GM19193 (cell line): Measurements from ENCODE around the gene AAK1.

Source experiments
- POLR2A ChIP-seq: IDR thresholded peaks from 4 replicates; pipeline ENCODE4 v1.6.1; 2011; ENCODE audit not compliant: insufficient read depth, insufficient read length; ENCODE audit errors: extremely low read depth

AAK1 gene

GRCh38 chr2:69510204-69510603, 133.3 kb downstream of the AAK1 start:
- TF ChIP-seq POLR2A: no peak

DNA sequence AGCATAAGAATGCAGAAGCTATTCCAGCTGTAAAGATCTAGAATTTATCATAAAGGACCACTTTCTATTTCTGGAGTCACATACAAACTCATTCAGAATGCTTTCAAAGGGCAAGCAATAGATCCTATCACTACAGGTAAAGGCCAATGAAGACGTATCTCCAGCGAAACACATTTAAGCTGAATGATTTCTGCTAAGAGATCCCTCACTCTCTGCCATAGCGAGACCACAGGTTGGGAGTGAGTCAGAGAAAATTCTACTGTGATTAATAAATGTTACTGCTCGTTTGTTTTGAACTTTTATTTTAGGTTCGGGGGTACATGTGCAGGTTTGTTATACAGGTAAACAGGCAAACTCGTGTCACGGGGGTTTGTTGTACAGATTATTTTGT, 133.8 kb downstream of the AAK1 start:
- no peak for TF ChIP-seq POLR2A

DNA sequence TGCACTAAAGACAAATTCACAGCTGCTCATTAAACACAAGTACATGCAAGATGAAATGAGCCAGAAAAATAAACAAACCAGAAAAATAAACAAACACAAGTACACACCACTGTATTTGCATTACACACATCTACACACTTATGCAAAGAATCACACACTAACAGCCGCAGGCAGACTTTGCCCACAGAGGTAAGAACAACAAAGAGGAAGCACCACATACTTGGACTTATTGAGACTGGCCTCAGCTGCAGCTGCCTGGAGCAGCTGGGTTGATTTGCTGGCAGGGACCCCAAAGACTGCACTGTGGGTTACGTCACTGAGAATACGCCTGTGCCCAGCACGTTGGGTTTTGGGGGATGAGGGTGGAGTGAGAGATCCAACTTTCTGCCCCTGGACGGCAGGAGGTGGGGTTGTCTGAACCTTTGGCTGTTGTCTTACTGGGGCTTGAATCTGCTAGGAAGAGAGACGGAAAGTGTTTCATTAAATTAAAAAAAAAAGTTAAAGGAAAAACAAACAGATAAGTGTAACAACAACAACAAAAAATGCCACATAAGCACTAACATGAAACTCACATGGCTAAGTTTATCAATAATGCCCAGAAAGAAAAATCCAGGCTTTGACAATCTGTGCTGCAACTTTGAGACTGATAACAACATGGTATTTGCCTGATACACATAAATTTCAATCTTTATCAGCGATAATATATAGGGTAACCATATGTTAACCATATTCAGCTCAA, 134.4 kb downstream of the AAK1 start:
- TF ChIP-seq POLR2A: no peak

DNA sequence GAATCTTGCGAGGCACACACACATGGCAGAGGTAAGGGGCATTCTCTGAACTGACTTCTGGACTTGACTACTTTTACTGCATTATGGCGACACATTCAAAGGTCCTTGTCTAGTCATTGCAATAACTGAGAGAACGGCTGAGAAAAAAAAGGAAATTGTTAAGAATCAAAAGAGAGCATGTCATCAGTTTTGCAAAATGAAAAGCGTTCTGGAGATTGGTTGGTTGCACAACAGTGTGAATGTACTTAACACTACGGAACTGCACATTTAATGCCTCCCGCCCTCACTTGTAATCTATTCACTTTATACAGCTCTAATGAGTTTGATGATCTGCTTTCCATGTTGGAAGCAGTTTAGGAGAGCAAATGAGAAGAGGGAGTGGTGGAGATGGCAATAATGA, 137.8 kb downstream of the AAK1 start:
- TF ChIP-seq POLR2A: no peak

GRCh38 chr2:69501301-69501700, 142.2 kb downstream of the AAK1 start:
- TF ChIP-seq POLR2A: no peak

DNA sequence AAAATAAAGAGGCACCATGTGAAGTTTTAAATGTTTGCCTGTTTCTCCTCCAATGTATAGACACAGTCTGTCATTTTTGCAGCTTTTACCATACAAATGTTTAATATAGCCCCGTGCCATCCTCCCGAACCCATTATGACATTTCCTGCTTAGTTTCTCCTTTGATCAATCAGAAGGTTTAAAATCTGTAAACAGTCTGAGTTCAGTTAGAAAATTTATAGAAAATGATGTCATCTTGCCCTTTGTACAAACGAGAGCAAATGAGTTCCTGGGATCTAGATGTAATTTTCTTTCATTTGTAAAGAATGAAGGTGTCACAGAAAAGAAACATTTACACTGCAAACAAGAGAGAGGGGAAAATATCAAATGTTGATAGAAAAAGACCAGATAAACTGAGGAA, 143.6 kb downstream of the AAK1 start:
- no peak for TF ChIP-seq POLR2A

GRCh38 chr2:69499242-69499641, 144.3 kb downstream of the AAK1 start:
- no peak for TF ChIP-seq POLR2A

DNA sequence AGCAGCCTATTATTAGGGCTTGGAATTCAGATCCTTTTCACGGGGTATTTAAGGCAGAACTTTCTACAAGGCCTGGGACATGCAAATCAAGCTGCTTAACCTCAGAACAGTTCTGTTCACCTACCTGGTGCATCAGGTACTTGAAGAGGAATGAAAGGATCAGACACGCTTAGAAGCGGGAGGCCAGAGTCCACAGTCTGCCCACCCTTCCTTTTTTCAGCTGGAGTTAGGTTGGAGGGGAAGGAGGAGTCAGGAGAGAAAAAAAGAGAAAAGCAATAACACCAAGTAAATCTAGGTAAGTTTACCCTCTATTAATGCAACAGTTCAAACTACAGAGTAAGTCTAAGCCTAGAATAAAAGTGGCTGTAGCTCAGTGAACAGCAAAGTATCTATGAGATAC, 147.7 kb downstream of the AAK1 start:
- no peak for TF ChIP-seq POLR2A

DNA sequence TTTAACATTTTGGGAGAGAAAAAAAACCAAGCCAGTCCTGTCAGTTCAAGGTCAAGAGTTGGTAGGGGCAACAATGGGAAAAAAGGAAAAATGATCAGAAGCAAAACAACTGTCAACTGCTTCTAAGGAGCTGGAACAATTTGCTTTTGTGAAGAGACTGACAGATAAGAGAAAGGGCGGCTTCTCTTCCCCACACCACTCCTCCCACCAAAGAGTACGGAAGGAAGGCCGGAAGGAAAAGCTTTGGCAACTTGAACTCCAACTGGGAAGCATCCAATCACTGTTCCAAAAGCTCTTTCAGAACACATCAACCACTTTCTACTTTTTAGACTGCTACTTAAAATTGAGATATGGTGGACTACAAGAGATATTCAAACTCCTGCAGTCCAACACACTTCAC, 148.5 kb downstream of the AAK1 start:
- no peak for TF ChIP-seq POLR2A

GRCh38 chr2:69494126-69494525, 149.4 kb downstream of the AAK1 start:
- TF ChIP-seq POLR2A: no peak

GRCh38 chr2:69493268-69493667, 150.3 kb downstream of the AAK1 start:
- no peak for TF ChIP-seq POLR2A

DNA sequence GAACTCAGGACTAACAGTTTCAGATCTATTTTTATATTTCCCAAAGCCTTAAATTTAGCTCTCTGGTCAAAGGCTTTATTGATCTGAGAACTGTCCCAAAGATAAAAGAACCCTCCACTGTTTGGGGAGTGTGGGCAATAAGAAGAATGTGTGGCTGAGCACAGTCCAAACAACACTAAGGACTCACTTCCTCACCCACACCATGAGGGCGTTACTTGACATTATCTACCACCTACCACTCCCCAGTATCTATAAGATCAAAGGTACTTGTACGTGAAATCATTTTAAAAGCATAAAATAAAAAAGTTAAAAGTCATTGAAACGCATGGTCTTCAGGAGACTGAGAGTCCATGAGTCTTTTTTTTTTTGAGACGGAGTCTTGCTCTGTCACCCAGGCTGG, 151.7 kb downstream of the AAK1 start:
- no peak for TF ChIP-seq POLR2A

DNA sequence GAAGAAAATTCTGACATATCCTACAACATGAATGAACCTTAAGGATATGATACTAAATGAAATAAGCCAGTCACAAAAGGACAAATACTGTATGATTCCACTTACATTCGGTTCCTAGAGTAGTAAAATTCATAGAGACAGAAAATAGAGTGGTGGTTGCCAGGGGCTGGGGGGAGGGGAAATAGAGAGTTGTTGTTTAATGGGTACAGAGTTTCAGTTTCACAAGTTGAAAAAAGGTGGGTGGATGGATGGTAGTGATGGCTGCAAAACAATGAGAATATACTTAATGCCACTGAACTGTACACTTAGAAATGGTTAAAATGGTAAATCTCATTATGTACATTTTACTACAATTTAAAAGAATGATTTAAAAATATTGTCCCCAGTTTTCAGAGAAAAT, 153.1 kb downstream of the AAK1 start:
- TF ChIP-seq POLR2A: no peak

GRCh38 chr2:69489793-69490192, 153.7 kb downstream of the AAK1 start:
- TF ChIP-seq POLR2A: no peak

DNA sequence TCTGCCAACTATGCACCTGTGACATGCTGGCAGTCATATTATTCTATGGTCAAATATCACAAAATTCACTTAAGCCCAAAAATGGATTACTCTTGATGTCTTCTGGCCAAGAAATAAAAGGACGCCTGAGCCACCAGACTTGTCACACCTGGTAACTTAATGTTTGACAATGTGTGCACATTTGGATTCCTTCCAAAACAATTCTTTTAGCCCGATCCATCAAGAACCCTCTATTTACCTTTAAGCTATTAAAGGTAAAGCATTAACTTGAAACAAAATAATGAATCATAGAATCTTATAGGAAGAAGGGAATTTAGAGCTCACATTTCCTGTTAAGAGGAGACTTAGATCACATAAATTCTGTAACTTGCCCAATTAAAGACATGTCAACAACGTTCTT, 159.8 kb downstream of the AAK1 start:
- TF ChIP-seq POLR2A: no peak

DNA sequence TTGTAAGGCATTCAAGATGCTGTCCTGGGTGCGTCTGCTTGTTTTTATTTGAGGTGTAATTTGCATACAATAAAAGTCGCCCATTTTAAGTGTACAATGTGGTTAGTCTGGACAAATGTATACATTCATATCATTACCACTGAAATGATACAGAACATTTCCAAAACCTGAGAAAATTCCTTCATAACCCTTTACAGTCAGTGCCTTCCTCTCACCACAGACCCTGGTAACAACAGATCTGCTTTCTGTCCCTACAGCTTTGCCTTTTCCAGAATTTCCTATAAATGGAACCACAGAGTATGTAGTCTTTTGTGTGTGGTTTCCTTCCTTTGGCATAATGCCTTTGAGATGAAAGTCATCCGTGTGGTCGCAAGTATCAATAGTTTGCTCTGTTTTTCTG, 160.5 kb downstream of the AAK1 start:
- TF ChIP-seq POLR2A: no peak

DNA sequence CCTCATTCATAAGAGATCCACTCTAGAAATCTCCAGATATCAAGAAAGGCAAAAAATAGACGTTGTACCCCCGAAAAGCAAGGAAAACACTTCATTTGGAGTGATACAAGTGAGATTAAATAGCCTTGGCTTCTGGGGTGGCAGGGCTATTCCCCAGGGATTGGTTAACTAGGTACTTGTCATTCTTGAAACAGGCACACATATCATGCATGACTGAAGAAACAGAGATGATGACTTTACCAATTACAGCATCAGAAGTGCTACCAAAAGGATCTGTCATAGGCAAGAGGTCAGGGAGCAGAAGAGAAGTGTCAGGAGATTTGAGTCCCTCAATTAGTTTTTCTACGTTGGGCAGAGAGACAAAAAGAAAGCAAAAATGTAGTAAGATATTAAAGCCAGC, 161.1 kb downstream of the AAK1 start:
- TF ChIP-seq POLR2A: no peak
